SU-DHL-6 (cell line): ENCODE results near the gene PNMT.

Experiments used
- H2AFZ ChIP-seq: fragments of 200-600 bp; sonication (generic); 2 replicates; pipeline ENCODE4 v1.6.1; 2014; ENCODE audit warnings: low read depth, mild to moderate bottlenecking, moderate library complexity, mixed read lengths, antibody characterized with exemption, low read length; ENCODE audit not compliant: severe bottlenecking
- H3F3A ChIP-seq: fragments of 200-600 bp; shearing (Covaris generic); 2 replicates; pipeline ENCODE4 v1.6.0; 2016; ENCODE audit warnings: antibody characterized with exemption, mild to moderate bottlenecking; ENCODE audit not compliant: insufficient read depth
- H3K27ac ChIP-seq: fragments of 200-600 bp; sonication (generic); 2 replicates; pipeline ENCODE4 v1.5.1; 2016; ENCODE audit warnings: low read depth, mild to moderate bottlenecking, low read length, moderate library complexity, mixed read lengths
- H3K27me3 ChIP-seq: fragments of 200-600 bp; sonication (generic), shearing (Covaris generic); 2 replicates; pipeline ENCODE4 v1.6.0; 2014; ENCODE audit warnings: mild to moderate bottlenecking, low read length
- H3K36me3 ChIP-seq: fragments of 200-600 bp; sonication (generic); 2 replicates; pipeline ENCODE4 v1.6.1; 2014; ENCODE audit warnings: mild to moderate bottlenecking, low read length, mixed read lengths
- H3K4me2 ChIP-seq: fragments of 300-600, 200-600 bp; shearing (Covaris generic), sonication (generic); 2 replicates; pipeline ENCODE4 v1.6.0; 2014; ENCODE audit warnings: low read length, low read depth, mild to moderate bottlenecking; ENCODE audit not compliant: poor library complexity, severe bottlenecking
- H3K4me3 ChIP-seq: fragments of 200-600 bp; sonication (generic); 2 replicates; pipeline ENCODE4 v1.5.1; 2014; ENCODE audit warnings: antibody characterized with exemption, low read length, mild to moderate bottlenecking, mixed read lengths; ENCODE audit not compliant: insufficient read depth, poor library complexity, severe bottlenecking
- H3K79me2 ChIP-seq: fragments of 200-600 bp; sonication (generic); 2 replicates; pipeline ENCODE4 v1.6.1; 2014; ENCODE audit warnings: mild to moderate bottlenecking, low read length, moderate library complexity; ENCODE audit not compliant: insufficient read depth
- H3K9ac ChIP-seq: fragments of 200-600 bp; sonication (generic); 2 replicates; pipeline ENCODE4 v1.7.0; 2014; ENCODE audit warnings: mild to moderate bottlenecking, low read length
- H3K9me2 ChIP-seq: fragments of 200-600 bp; sonication (generic); replicated peaks from 2 replicates; pipeline ENCODE4 v1.6.1; 2014; ENCODE audit warnings: low read length; ENCODE audit not compliant: insufficient read depth
- H3K9me3 ChIP-seq: fragments of 200-600 bp; sonication (generic); 2 replicates; pipeline ENCODE4 v1.6.1; 2014; ENCODE audit warnings: low read length, mixed read lengths; ENCODE audit not compliant: insufficient read depth
- H4K20me1 ChIP-seq: fragments of 200-600 bp; sonication (generic); 2 replicates; pipeline ENCODE4 v1.6.1; 2014; ENCODE audit warnings: low read depth, mild to moderate bottlenecking, antibody characterized with exemption, low read length, moderate library complexity, mixed read lengths
- EZH2phosphoT487 ChIP-seq: fragments of 200-600 bp; sonication (generic), shearing (Covaris generic); conservative IDR thresholded peaks from 2 replicates; pipeline ENCODE4 v1.6.1; 2018; ENCODE audit warnings: mild to moderate bottlenecking, antibody characterized with exemption, low read length, moderate library complexity, mixed read lengths
- TF ChIP-seq, protein P1 (sequence below): fragments of 200-600 bp; sonication (generic); IDR thresholded peaks from one replicate; pipeline ENCODE4 v1.5.1; 2017; ENCODE audit warnings: antibody characterized with exemption, mild to moderate bottlenecking, low read length, moderate library complexity; ENCODE audit not compliant: insufficient read depth, poor library complexity, severe bottlenecking

PNMT gene

DNA sequence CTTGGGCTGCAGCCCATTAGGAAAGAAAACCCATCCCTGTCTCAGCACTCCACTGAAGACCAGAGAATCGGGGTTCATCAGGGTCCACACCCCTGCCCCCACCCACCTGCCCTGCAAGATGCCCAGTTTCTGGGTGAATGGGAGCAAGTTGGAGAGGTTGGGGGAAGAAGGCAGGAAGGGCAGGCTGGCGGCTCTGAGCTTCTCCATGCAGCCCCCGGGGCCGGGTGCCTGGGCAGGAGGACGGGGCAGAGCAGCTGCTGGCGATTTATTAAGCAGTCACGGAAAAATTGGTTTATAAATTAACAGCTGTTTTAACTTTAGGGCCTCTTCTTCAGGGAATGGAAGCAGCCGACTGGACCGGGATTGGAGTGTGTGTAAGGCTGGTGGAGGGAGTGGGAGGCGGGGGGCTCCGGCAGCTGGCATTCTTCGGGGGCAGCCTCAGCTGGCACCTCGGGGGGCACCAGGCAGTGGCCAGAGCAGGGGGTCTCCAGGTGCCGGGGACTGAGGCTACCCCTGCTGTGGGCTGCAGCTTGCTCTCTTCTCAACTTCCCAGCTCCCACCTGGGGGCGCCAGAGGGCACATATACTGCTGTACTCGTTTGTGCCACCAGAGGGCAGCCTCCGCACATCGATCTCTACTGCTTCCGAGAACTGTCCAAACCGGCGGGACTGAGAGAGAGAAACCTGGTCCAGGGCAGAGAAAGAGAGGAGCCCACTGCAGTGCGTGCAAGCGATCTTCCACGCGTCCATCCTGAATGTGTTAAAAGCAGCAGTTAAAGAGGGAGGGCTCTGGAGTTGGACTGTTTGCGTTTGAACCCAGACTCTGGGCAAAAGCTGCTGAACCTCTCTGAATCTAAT is 46.5 kb upstream of the PNMT start:
- H3K27me3 ChIP-seq: no peaks in the 10 kb centered on the region
- H3K4me2 ChIP-seq: peak overlapping the region; percentile 44
- H4K20me1 ChIP-seq: no peaks in the 10 kb centered on the region
- no peak overlapping the region for H3K4me3 ChIP-seq
- TF ChIP-seq, protein P1, sequence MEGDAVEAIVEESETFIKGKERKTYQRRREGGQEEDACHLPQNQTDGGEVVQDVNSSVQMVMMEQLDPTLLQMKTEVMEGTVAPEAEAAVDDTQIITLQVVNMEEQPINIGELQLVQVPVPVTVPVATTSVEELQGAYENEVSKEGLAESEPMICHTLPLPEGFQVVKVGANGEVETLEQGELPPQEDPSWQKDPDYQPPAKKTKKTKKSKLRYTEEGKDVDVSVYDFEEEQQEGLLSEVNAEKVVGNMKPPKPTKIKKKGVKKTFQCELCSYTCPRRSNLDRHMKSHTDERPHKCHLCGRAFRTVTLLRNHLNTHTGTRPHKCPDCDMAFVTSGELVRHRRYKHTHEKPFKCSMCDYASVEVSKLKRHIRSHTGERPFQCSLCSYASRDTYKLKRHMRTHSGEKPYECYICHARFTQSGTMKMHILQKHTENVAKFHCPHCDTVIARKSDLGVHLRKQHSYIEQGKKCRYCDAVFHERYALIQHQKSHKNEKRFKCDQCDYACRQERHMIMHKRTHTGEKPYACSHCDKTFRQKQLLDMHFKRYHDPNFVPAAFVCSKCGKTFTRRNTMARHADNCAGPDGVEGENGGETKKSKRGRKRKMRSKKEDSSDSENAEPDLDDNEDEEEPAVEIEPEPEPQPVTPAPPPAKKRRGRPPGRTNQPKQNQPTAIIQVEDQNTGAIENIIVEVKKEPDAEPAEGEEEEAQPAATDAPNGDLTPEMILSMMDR: peak; percentile 100
- TF ChIP-seq EZH2phosphoT487: no peak
- no peaks in the 10 kb centered on the region for H3K9me2 ChIP-seq
- peaks cover 23% of the 10 kb centered on the region for H3F3A ChIP-seq
- no peaks in the 10 kb centered on the region for H3K36me3 ChIP-seq
- H3K9ac ChIP-seq: peak overlapping the region; percentile 30; the same call in 1 of the 2 replicates
- H2AFZ ChIP-seq: peak overlapping the region; percentile 68
- H3K79me2 ChIP-seq: no peaks in the 10 kb centered on the region
- no peaks in the 10 kb centered on the region for H3K9me3 ChIP-seq
- no peak overlapping the region for H3K27ac ChIP-seq

DNA sequence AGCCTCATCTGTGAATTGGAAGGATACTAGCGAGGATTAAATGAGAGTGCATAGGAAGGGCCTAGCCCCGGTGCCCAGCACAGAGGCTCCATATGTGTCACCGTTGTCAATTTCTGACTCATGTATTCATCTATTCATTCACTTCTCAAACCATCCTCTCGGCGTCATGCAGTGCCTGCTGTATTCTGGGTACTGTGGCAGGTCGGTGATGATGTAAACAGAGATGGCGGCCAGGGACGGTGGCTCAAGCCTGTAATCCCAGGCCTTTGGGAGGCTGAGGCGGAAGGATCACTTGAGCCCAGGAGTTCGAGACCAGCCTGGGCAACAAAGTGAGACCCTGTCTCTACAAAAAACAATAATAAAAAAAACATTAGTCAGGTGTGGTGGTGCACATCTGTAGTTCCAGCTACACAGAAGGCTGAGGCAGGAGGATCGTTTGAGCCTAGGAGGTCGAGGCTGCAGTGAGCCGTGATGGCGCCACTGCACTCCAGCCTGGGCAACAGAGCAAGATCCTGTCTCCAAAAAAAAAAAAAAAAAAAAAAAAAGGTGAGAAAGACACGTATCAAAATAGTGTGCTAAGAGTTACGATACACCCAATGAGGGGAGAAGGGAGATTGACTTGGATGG is 45.8 kb upstream of the PNMT start:
- Histone ChIP-seq H3K9me2 (no peaks in the 10 kb centered on the region), H3F3A (peaks cover 15% of the 10 kb centered on the region; the same call in 1 of the 2 replicates), H3K9ac (peak overlapping the region; percentile 30; the same call in 1 of the 2 replicates), H3K4me3 (no peak overlapping the region), H3K36me3 (no peaks in the 10 kb centered on the region), H4K20me1 (no peaks in the 10 kb centered on the region), H3K4me2 (peak overlapping the region; percentile 44), H3K79me2 (no peaks in the 10 kb centered on the region), H3K9me3 (no peaks in the 10 kb centered on the region), H2AFZ (peak overlapping the region; percentile 68), H3K27ac (no peak overlapping the region), H3K27me3 (no peaks in the 10 kb centered on the region)
- no peak for TF ChIP-seq EZH2phosphoT487
- TF ChIP-seq, protein P1: no peak

DNA sequence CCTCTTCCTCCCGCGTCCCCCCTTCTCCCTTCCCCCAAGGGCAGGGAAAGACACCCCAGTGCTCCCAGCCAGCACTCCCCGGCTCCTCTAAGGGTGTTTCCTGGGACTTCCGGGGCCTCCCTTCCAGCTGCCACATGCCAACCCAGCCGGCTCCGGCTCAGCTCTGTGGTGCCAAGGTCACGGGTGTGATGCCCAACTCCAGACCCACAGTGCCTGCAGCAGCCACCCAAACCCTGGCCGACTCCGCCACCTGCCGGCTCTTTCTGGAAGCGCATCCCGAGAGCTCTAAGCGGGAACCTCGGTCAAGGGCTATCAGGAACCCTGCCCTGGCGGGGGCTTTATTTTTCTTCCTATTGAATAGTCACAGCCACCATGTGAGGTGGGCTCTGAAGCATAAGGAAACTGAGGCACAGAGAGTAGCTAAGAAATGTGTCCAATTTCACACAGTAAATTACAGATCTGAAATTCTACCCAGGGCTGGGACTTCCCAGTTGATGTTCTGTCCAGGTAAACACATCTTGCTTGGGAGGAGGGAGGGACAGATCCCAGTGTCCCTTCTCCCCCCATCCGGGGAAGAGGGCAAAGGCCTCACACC is 44.8 kb upstream of the PNMT start:
- H3K9me2 ChIP-seq: no peaks in the 10 kb centered on the region
- H2AFZ ChIP-seq: no peak overlapping the region
- no peaks in the 10 kb centered on the region for H3K9me3 ChIP-seq
- no peak overlapping the region; the same call in 1 of the 2 replicates for H3K9ac ChIP-seq
- H4K20me1 ChIP-seq: no peaks in the 10 kb centered on the region
- H3K27ac ChIP-seq: no peak overlapping the region
- H3K4me3 ChIP-seq: no peak overlapping the region
- H3K36me3 ChIP-seq: no peaks in the 10 kb centered on the region
- no peaks in the 10 kb centered on the region for H3K27me3 ChIP-seq
- H3F3A ChIP-seq: peaks cover 11% of the 10 kb centered on the region; the same call in 1 of the 2 replicates
- no peaks in the 10 kb centered on the region for H3K79me2 ChIP-seq
- TF ChIP-seq, protein P1: peak; percentile 93
- no peak for TF ChIP-seq EZH2phosphoT487
- no peak overlapping the region for H3K4me2 ChIP-seq
